HEK293T (cell line): ENCODE measurements around the gene PIK3R4.

Experiments used
- FOXM1 ChIP-seq: fragments of 450-650 bp; IDR thresholded peaks from 2 replicates; pipeline ENCODE4 v1.6.1; 2017; ENCODE audit warnings: mild to moderate bottlenecking, borderline replicate concordance
- SP1 ChIP-seq: fragments of 450-650 bp; IDR thresholded peaks from 2 replicates; pipeline ENCODE4 v1.6.1; 2017
- TARDBP ChIP-seq: fragments of 450-650 bp; IDR thresholded peaks from 2 replicates; pipeline ENCODE4 v1.6.1; 2016

DNA sequence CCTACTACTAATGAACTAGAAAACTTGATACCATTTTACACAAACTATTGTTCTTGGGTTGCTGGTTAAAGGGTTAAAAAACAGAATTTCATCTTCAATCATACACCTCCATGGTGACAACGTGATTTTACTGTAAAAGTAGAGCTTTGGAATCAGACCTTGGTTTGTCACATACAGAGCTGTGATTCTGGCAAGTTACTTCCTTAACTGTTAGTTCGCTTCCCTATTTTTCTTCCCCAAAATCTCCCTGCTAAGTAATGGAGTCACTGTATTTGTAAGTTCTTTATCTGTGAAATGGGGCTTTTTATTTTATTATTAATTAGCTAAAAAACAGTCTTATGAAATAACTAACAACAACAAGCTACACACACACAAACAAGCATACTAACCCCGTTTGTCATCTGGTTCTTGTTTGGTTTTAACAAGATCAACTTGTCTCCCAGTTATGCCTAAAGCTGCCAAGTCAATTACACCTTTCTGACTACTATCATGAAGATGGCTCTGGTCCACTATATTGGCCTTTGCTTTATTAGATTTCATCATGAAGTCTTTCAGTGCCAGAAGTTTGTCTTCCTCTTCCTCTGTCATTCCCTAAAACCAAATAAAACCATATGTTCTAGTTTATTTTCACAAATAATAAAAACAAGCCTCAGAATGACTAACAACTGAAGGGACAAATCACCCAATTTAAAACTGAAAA, 38.6 kb downstream of the PIK3R4 start:
- TF ChIP-seq SP1, result no peak
- no peak for TF ChIP-seq TARDBP
- no peak for TF ChIP-seq FOXM1
